Measurements from ENCODE around the gene STX18.

GRCh38 chr4:4494882-4495281, 47.0 kb downstream of the STX18 start:
- TF ChIP-seq POLR2A (IDR thresholded peaks at IDR 0.05) (no peak), CTCF (IDR thresholded peaks at IDR 0.05) (no peak), POLR2AphosphoS5 (IDR thresholded peaks at IDR 0.05) (no peak)

All from prostate gland (tissue), 2 donors.